ENCODE results near the gene ABCC8.

- TF ChIP-seq POLR2AphosphoS5 (IDR thresholded peaks at IDR 0.05; ENCODE audit: low read depth, low read length) (no peak), POLR2A (IDR thresholded peaks at IDR 0.05; ENCODE audit: low read depth, low read length) (no peak), TAF1 (IDR thresholded peaks at IDR 0.05; ENCODE audit: low read depth, low read length) (no peak)
These were observed 24.0 kb upstream of the ABCC8 start for GRCh38 chr11:17500673-17501072.
